NOMO-1 treated with DMSO at 0.1 percent for 48 hours (cell line): ENCODE measurements around the gene KCTD5.
"Not testable (repeated sequence)": the region's sequence is repeated elsewhere in the genome, so short reads cannot be mapped to it uniquely, and the experiment has no call there.

Experiments used
- DNase-seq: peaks from one replicate; lab custom pipeline; 2025; ENCODE audit not compliant: unreplicated experiment; lab: John Stamatoyannopoulos, UW

Gene KCTD5

DNA sequence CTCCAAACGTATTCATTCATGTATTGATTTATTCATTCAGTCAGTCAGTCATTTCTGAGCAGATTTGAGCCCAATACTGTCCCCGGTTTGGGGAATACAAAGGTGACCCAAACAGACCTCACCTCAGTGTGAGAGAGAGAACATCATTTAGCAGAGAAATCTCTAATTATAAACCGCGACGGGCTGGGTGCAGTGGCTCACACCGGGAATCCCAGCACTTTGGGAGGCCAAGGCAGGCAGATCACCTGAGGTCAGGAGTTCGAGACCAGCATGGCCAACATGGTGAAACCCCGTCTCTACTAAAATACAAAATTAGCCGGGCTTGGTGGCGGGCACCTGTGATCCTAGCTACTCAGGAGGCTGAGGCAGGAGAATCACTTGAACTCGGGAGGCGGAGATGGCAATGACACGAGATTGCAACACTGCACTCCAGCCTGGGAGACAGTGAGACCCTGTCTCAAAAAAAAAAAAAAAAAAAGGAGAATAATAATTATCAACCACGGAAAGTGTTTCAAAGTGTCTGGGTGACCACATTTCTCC is 39.4 kb downstream of the KCTD5 start:
- not testable (repeated sequence) for DNase-seq

DNA sequence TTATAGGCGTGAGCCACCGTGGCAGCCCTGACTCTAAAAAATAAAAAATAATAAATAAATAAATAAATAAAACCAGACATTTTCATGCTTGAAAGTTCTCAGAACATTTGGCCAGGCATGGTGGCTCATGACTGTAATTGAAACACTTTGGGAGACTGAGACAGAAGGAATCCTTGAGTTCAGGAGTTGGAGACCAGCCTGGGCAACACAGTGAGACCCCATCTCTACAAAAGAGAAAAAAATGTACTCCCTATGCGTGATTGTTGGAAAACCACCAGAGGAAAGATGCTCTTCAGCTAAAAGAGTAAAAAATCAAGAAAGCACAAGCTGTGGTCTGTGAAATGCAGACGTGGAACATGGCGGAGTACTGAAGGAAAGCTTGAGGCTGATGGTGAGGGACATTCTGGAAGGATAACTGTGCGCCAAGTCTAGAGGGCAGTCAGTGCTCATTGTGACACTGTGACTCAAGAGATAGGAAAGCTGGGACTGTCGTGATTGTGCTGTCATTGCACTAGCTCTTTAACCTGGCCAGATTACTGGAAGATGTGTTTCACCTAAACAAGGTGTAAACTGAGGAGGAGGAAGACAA is 41.9 kb downstream of the KCTD5 start:
- DNase-seq, result no peak

DNA sequence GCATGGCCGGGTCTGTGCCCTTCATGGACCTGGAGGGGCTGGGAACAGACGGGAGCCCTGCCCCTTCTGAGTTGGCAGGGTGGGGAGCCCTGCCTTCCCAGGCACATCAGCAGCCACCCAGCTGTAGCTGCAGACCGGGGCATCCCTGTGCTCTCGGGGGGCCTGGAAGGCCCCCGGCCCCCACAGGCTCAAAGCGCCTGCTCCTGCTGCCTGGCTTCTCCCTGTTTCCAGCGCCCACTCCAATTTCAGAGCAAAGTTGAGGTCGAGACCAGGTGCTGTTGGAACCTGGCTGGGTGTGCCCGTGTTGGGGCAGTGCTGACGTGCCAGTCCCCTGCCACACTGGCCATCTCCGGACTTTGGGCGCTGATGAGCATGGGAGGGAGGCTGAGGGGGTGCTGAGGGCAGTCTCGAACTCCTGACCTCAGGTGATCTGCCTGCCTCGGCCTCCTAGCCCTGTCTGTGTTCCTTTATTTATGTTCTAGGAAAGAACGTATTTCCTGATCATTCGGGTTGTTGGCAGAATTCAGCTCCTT is 42.6 kb downstream of the KCTD5 start:
- DNase-seq, result no peak

DNA sequence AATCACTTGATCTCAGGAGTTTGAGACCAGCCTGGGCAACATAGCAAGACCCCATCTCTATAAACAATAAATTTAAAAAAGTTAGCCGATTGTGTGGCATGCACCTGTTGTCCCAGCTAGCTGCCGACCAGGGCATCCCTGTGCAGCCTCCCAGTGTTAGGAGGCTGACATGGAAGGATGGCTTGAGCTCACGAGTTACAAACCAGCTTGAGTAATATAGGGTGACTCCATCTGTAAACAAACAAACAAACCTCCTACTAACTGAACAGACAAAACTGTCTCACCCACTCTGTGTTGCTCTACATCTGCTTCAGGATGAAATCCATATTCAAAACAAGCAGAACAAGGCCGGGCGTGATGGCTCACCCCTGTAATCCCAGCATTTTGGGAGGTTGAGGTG is 44.6 kb downstream of the KCTD5 start:
- no peak for DNase-seq

DNA sequence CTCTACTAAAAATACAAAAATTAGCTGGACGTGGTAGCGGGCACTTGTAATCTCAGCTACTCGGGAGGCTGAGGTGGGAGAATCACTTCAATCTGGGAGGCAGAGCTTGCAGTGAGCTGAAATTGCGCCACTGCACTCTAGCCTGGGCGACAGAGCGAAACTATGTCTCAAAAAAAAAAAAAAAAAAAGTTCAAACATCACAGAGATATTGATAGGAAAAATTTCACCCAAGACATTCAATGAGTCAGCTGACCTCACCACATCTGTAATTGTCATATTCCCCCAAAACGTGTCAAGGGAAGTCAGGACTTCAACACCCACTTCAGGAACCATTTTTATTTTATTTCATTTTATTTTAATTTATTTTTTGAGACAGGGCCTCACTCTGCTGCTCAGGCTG is 45.7 kb downstream of the KCTD5 start:
- DNase-seq, result no peak

DNA sequence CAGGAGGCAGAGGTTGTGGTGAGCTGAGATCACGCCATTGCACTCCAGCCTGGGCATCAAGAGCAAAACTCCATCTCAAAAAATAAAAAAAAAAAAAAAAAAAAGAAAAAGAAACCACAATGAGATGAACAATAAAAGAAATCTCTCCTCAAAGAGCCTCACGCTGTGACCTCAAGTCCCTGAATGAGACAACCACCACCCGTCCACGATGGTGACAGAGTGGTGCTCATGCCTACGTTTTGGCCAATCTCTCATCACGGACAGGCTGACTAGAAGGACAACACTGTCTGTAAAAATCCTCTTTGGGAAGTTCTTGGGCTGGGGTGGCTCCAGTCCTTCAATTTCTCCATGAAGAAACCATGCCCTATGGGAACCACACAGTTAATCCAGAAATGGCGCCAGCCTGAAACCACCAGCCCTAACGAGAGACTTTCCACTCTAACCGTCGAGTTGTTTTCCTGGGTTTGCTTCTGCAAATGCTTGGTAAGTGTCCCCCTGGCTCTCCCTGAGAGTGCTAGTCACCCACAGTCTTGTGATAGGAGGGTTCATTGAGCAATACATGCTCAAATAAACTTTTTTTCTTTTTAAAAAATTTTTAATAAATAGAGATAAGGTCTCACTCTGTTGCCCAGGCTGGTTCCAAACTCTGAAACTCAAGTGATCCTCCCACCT is 52.7 kb downstream of the KCTD5 start:
- DNase-seq, result peak; percentile 35

DNA sequence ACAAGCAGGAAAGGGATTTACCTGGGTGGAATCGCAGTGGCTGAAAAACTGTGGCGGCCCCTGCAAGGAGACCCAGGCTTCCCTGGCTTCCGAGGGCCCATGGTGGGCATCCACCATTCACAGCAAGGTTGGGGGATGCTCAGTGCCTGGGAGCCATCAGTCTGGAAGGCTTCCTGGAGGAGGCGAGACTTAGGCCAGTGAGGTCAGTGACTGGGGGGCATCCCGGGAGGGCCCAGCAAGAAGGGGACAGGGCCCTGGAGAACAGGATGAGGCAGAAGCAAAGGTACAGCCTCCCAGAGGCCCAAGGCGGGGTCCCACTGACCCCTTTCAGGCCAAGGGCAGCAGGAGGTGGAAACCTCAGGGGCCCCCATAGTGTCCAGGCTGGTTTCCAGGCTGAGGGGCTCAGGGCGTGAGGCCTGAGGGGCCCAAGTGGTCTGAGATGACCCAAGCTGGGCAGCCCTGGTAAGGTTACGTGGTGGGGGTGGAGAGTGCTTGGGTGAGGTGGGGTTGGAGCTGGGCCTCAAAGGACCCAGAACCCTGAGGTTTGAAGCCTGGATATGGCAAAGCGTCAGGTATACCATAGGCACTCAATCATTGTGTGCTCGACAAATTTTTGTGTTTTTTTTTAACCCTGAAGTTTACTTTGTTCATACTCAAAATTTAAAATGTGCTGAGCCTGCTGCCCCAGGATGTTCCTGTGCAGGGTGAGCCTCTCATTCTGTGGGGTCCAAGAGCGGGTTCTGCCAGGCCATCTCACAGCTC is 54.3 kb downstream of the KCTD5 start:
- no peak for DNase-seq

DNA sequence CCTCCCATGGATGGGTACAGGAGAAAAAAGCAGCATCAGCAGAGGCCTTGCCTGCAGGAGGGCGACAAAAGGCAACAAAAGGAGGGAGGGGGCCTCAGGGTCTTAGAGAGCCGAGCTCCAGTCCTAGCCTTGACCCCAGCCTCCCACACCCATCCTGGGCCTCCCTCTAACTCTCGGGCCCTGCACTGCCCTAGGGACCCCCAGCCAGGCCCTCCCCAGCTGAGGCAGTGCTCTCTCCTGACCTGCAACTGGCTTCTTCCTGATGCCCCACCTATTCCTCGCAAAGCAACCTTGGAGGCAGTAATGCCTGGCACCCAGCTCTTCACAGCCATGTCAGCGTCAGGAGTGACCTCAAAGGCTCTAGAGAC is 54.9 kb downstream of the KCTD5 start:
- no peak for DNase-seq

DNA sequence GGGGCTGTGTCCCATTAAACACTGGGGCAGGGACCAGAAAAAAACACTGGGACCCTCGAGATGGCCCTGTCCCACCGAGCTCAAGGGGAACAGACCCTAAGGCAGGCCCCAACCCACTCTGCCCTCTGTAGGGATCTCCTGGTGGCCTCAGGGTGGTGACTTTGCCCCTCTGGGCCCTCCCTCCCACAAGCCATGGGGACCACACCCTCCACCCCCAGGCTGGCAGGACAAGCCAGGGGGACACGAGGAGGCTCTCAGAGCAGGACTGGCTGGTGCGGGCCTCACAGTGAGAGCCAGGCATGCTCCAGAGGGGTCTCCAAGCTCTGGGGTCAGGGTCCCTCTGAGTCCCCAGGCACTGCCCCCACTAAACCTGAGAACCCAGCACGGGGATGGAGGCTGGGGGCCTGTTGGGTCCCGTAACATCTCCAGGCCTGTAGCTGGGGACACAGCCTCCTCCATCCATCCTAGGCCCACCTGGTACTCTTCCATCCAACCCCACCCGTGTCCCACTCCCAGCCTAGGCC is 55.6 kb downstream of the KCTD5 start:
- DNase-seq, result no peak

DNA sequence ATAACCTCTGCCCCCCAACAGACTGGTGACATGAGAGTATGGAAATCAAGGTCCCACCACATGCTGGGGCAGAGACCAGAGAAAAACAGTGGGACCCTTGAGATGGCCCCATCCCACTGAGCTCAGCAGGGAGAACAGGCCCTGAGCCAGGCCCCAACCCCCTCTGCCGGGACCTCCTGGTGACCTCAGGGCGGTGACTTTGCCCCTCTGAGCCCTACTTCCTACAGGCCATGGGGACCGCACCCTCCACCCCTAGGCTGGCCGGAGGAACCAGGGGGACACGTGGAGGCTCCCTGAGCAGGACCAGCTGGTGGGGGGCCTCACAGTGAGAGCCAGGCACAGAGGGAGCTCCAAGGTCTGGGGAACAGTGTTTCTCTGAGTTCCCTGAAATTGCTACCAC is 56.3 kb downstream of the KCTD5 start:
- DNase-seq, result no peak

DNA sequence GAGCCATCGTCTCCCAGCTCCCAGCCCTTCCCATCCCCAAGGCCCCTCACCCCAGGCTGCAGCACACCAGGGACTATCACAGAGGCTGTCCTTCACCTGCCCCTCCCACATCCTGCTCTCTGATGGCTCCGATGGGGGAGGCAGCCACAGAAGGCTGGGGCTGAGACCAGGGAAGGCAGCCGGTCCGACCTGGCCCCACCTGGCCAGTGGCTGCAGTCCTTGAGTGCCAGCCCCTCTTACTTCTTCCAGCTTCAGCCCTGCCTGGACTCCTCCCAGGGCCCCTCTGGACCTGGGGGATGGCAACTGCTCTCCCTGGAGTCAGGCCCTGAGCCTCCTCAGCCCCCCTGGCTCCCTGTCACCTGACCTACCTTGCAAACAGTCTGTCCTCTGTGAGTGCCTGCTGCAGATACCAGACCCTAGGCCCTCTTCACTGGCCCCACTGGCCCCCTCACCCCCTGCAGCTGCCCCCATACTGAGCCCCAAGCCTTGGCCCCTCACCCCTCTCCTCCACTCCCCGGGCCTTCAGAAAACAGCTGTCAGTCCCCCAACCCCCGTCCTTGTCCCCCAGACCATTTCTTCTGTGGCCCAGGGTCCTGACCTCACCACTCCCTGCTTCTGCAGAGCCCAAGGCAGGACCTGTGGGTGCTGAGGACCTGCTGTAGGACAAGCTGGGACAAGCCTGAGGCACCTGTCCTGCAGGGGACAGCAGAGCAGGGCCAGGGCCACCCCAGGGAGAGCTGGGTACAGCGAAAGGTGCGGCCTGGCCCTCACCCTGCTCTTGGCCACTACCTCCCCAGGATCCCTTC is 57.5 kb downstream of the KCTD5 start:
- DNase-seq, result no peak

DNA sequence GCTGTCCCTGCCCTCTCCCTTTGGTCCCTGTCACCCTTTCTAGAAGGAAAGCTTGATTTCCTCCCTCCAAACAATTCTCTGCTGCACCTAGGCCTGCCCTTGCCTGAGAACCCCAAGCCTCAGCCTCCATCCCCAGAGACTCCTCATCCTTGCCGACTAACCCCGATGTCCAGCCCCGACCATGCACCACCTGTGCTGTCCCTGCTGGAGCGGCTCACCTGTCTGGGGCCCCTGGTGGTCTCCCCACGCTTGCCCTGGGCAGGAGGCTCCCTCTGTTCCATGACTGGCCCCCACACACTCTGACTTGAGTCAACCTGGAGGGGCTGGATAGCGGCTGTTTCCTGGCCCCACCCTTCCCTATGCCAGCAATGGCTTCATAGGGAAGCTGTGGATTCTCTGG is 58.2 kb downstream of the KCTD5 start:
- DNase-seq, result no peak

DNA sequence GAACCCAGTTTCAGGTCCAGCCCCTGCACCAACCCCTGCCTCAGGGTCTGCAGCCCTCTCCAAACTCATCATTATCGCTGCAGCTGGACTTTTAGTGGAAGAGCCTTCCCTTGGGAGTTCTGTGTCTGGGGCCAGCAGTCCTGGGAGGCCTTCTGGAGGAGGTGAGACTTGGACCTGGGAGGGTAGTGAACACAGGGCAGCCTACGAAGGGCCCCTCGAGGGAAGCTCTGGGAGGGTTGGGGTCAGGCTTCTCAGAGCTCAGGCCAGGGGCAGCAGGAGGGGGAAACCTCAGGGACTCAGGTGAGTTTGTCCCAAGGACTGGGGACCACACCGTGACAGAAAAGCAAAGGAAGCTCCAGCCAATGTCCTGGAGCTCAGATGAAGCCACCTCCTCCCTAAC is 58.8 kb downstream of the KCTD5 start:
- DNase-seq, result no peak

DNA sequence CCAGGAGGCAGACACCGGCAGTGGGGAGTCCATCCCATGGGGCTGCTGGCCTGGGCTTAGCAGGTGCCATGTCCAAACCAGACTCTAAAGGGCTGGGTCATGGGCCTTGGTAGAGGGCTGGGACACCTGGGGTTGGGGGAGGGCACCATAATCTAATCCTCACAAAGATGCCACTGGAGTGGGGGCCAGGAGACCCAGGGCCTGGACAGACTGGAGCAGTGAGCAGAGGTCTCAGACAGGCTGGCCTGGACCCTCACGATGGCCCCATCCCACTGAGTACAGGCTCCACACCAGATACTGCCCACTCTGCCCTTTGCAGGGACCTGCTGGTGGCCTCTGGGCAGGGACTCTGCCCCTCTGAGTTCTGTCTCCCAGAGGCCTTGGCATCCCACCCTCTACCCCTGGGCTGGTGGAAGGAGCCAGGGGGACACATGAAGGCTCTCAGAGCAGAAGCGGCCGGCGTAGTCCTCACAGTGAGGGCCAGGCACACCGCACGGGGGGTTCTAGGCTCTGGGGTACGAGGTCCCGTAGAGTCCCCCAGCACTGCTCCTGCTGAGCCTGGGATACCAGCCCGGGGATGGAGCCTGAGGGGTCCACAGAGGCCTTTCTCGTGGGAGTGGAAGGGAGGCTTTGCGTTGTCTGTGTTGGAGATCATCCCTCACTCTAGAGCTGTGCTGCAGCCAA is 60.1 kb downstream of the KCTD5 start:
- no peak for DNase-seq

DNA sequence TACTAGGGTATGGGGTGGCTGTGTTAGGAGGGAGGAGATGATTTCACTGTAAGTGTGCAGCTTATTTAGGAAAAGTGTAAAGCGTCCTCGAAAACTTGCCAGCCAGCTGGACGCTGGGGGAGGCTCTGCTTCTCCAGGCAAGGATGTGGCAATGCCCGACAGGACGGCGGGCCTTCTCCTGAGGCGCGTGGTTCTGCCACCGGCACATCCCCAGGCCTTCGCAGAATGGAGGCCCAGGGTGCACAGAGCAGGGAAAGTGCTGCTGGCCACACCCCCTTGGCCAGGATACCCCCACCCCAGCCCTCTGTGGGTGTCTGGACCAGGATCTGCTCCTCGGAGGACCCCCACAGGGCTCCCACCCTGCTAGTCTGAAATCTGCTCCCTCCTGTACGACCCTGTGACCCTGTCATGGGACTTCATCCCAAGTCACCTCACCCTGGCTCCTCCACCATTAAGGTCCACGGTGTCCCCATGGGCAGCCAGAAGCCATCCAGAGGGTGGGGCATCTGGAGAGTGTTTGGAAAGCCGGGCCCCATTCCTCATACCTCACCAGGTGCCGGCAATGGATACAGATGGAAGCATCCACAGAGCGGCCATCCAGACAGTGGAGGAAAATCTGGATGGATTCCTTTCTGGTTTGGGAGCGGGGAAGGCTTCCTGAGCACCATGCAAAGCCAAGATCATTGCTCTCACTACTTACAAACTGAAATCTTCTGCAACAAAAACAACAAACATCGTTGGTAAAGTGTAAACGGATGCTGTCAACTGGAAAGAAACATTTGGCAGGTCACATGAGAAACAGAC is 60.9 kb downstream of the KCTD5 start:
- DNase-seq, result no peak

DNA sequence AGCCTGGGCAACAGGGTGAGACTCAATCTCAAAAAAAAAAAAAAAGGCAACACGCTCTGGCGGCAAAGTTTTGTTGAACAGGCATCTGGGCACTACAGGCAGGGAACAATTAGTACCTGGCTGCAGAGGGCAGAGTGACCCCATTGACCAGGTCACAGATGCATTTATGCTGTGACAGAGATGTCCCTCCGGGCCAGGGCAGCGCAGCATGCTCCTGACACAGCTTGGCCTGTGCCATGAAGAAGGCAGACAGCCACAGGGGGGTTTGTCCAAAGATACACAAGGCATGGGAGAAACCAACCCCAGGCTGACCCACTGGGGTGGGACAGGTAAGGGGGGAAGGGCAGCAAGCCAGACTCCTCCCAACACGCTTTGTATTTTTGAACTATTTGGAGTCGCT is 62.4 kb downstream of the KCTD5 start:
- no peak for DNase-seq

DNA sequence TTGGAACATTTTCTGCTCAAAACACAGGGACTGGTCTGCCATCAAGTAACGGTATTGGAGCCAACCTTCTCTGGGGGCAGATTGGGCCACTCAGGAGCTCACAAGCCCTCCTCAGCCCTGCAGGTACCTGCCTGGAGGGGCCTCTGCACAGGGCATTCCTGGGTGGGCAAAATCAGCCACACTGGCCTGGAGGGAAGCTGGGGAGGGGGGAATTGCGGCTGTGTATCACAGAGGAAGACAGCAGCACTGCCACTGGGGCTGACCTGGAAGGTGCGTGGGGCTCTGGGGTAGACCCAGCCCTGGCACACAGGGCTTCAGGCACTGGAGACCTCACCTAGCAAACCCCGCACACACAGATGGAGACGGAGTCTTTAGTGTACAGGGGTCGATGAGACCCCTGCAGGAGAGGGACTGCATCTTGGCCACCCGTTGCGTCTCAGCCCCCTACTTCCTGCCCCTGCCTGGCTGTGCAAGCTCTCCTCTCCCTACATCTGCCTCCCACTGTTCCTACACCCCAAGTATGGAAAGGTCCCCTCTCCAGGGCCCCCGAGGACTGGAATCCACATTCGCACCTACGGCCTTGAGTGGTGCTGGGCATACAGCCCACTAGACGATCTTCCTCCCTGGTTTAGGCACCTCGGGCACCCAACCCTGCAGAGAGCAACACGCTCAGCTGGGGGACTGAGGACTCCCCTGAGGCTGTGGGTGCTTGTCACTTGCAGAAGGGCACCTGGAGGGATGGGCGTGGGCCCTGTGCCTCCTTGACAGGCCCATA is 63.0 kb downstream of the KCTD5 start:
- no peak for DNase-seq

DNA sequence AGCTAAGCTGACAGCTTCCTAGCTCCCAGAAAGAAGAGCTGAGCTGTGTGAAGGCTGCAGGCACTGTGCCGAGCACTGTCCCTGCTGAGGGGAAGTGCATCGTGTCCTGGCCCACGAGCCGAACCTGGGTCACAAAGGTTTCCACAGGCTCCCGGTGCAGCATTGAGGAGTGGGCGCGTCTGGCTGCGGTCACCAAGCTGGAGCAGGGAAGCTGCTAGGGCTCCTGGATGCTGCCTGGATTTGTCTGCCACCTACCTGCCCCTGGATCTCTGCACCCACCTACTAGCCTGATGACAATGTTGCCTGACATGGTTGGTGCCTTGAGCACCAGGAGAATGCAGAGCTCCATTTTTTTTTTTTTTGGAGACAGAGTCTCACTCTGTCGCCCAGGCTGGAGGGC is 63.6 kb downstream of the KCTD5 start:
- no peak for DNase-seq
